GM08714 (cell line): Measurements from ENCODE around the gene RING1.

Experiments used
- H3K4me3 ChIP-seq: fragments of 200-500 bp; sonication (Bioruptor generic); 2 replicates; pipeline ENCODE4 v1.5.1; 2014; ENCODE audit warnings: mild to moderate bottlenecking, low read length, inconsistent platforms
- ZNF274 ChIP-seq: IDR thresholded peaks from 2 replicates; pipeline ENCODE4 v1.6.1; 2012; ENCODE audit warnings: mild to moderate bottlenecking, low read depth, low read length

The RING1 gene

DNA sequence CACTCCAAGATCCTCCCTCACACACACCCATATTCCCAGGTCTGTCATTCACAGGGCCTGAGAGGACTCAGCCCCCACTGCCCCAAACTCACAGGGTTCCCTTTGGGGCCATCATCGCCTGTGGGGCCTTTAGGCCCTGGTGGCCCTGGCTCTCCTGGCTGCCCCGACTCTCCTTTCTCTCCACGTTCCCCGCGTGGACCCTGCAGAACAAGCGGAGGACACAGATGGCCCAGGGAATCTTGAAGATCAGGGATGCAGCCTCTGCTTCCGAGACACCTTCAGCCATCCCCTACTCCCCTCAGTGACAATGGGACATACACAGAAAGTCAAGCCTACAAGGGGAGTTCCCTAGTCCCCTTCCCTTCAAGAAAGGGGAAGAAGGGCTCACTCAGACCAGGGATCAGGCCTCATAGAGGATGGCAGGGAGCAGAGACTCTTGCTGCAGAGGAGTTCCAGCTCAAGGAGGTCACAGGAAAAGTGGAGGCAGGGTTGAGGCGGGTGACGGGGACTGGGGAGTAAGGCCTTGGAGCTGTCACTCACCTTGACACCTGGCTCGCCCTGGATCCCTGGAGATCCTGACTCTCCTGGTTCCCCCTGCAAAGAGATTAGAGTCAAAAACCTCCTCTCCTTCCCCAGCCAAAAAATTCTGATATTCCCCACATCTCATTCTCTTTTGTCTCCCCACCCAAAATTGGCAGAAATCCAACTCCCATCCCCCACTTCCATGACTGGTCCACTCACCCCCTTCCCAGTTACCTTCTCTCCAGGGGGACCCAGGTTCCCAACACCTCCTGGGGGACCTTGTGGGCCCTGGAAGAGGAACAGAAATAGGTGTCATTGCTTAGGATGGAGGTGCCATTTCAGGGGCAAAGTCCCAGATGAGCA lies 38.8 kb upstream of the RING1 start:
- no peak for TF ChIP-seq ZNF274
- no peak overlapping the region for H3K4me3 ChIP-seq

DNA sequence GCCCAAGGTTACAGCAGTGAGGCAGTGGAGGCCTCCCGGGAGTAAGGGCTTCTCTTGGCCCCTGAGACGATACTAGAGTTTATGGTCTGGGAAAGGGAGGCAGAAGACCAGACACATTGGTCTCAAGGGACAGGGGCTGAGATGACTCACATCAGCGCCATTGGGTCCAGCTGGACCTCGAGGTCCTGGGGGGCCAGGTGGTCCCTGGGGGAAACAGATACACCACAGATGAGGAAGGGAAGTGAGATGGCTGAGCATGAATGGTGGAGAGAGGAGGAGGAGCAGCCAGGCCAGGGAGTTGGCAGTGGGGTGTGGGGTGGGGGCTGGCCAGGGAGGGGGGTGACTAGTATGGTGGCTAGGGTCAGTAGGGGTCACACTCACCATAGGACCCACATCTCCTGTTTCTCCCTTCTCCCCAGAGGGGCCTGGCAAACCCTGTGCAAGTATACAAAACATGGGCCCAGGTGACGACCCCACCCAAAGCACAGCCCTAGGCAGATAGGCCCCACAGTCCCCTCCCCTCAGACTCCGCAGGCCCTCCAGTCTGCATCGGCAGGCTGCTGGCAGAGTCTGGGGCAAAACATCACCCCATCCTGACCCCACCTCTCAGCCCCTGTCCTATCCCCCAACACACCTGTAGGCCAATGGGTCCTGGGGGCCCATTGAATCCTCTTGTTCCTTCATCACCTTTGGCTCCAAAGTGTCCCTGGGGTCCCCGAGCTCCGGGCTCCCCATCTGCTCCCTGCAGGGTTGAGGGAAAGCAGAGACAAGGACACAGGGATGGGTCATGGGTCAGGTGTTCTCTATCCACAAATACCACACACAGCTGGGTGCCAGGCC lies 37.9 kb upstream of the RING1 start:
- no peak overlapping the region for H3K4me3 ChIP-seq
- no peak for TF ChIP-seq ZNF274

DNA sequence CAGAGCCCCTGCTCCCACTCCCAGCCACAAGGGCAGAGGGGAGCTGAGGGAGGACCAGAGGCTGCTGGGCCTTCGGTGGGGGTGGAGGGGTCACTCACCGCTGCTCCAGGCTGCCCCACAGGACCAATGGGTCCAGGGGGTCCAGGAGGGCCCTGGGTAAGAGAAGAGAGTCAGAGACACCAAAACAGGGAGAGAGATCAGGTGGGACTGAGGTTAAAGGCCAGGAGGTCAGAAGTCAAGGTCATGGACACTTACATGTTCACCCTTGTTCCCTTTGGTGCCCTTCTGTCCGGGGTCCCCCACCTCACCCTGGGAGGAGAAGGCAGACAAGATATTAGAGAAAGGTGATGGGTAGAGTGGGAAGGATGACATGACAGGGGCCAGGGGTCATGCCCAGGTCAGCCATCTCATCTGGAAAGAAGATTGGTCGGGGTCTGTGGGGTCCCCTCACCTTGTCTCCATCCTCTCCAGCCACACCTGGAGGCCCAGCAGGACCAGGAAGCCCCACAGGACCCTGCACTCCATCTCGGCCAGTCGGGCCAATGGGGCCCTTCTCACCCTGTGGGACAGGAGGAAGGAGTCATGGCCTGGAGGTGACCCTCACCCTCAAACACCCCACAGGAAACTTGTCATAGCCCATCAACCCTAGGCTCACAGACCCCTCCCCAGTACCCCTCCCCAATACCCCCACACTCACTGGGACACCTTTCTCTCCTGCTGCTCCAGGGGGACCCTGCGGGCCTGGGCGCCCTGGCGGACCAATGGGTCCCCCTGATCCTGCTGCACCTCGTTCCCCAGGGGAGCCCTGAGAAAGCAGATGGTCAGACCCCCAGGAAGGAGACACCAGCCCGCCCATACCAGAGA lies 37.1 kb upstream of the RING1 start:
- TF ChIP-seq ZNF274, result no peak
- no peak overlapping the region for H3K4me3 ChIP-seq

DNA sequence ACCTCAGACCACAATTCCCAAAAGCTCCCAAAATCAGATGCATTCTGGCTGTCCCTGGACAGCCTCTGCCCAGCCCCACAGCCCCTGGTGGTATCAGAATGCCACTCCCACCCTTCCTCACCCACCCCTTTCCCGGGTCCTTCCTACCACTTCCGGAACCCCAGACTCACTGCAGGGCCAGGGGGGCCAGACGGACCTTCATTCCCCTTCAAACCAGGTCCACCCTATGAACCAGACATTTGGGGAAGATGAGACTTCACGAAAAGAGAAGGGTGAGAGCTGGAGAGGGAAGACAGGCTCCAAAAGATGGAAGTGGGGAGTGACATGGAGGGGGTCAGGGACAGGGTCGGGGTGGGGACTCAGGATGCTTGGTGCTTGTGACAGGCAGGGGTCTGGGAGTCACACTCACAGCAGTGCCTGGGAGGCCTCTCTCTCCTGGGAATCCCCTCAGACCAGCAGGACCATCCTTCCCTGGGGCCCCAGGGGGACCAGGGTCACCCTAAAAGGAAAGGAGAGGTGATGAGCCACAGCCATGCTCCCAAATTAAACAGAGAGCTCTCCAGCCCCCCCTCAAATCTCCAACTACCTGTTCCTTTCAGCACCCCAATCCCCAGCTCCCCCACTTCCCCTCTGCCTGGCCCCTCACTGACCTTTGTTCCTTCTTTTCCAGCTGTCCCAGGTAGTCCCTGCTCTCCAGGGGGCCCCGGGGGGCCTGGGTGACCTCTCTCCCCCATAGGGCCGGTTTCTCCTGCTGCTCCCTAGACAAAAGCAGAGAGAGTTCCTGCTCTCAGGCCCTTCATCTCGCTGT lies 36.2 kb upstream of the RING1 start:
- H3K4me3 ChIP-seq, result no peak overlapping the region
- TF ChIP-seq ZNF274, result no peak

DNA sequence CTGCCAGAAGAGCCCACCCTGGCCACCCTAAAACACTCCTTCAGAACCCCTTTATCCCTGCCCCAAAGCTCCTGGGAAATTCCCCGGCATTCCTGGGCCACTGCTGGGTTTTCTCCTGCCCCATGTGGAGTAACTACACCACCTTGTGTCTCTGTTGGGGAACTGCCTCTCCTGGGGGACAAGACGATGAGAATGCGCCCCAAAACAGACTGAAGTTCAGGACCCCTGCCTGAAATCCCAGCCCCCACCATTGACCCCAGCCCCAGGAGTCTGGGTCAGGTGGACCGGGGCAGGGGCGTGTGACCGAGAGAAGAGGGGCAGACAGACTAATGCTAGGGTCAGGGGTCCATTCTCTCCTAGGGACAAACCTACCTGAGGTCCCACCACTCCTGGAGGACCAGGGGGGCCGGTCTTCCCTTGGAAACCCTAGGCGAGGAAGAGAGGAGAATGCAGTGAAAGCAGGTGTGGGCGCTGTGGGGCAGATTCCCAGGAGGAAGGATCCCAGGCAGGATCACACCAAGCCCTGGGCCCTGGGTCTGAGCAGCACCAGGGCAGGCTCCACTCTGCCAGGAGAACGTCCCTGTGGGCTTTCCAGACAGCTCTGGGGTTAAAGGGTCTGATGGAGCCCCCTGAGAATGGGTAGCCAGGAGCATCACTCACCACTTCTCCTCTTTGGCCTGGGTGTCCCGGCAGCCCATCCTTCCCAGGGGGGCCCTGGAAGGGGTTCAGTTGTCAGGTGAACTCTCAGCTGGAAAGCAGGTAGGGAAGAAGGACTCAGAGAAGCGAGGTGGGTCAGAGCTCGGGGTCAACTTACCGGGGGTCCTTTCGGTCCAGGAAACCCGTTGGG lies 35.4 kb upstream of the RING1 start:
- TF ChIP-seq ZNF274, result no peak
- H3K4me3 ChIP-seq, result no peak overlapping the region

DNA sequence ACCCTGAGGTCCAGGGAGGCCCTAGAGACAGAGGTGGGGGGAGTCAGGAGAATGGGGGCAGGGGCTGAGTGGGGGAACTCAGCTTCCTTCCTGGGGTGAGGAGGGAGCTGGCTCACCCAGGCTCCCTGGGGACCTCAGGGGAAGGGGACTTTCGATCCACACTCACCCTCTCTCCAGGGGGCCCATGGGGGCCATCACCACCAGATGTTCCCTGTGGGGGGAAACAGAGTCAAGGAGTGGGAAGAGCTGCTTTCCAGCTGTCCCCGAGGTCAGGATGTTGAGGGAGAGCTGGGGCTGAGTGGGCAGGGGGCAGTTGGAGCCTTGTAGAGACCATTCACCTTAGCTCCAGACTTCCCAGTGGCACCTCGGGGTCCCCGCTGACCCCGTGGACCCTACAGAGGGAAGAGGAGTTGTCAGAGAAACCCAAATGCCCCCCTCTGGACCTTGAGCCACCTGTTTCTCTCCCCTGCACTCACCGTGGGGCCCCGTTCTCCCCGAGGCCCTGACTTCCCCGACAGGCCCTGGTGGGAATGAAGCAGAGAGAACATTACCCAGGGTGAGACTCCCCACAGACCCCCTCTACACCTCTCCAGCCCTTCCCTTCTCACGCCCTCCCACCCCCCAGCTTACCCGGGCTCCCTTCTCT lies 34.6 kb upstream of the RING1 start:
- no peak for TF ChIP-seq ZNF274
- no peak overlapping the region for H3K4me3 ChIP-seq

DNA sequence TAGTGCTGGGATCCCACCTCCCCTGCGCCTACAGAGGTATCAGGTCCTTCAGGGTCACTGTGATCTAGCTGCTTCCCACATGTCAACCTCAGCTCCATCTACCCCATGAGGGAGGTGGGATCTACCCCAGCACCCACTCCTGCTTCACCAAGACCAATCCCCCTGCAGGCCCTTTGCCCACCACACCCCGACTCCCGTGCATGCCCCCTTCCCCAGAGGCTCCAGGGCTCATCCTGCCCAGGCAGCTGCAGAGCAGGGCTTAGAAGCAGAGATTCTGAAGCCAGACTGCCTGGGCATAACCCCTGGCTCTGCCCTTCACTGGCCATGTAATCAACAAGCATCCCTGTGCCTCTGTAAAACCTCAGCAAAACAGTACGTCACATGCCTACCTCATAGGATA lies 33.5 kb upstream of the RING1 start:
- H3K4me3 ChIP-seq, result no peak overlapping the region
- no peak for TF ChIP-seq ZNF274

DNA sequence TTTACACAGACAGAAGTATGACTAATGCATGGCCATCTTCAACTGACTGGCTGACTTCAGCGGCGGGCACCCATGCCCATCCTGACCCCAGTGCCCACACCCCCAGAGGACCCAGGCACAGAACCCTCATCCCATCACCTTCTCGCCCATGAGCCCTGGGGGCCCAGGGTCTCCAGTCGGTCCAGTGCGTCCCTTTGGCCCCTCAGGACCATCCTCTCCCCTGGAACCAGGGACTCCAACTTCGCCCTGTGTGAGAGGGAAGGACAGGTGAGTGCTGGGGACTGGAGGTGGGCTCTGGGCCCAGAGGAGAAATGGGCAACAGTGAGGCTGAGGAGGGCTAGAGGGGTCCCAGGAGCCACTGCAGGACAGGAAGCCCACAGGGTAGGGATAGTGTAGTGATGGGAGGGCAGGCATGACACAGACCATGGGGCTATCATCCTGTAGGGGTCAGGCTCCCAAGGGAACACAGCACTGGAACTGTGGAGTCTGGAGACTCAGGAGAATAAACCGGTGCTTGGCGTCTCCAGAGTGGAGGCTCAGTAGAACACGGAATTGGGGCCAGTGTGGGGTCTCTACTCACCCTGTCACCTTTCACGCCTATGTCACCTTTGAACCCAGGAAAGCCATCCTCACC lies 32.7 kb upstream of the RING1 start:
- no peak overlapping the region for H3K4me3 ChIP-seq
- TF ChIP-seq ZNF274, result no peak

DNA sequence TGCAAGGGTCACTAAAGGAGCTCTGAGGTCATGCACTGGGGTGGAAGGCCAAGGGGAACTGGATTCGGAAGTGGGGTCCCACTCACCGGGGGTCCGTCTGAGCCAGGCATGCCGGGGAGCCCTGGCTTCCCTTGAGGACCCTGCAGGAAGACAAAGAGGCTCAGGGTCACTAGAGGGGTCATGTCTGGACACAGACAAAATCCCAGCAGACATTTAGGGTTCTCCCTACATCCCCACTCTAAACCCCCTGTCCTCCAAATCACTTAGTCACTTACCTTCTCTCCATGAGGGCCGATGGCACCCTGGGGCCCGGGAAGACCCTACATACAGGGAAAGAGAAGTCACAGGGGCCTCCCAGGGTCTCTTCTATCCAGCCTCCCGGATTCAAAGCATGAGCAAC lies 31.4 kb upstream of the RING1 start:
- H3K4me3 ChIP-seq, result no peak overlapping the region
- no peak for TF ChIP-seq ZNF274

DNA sequence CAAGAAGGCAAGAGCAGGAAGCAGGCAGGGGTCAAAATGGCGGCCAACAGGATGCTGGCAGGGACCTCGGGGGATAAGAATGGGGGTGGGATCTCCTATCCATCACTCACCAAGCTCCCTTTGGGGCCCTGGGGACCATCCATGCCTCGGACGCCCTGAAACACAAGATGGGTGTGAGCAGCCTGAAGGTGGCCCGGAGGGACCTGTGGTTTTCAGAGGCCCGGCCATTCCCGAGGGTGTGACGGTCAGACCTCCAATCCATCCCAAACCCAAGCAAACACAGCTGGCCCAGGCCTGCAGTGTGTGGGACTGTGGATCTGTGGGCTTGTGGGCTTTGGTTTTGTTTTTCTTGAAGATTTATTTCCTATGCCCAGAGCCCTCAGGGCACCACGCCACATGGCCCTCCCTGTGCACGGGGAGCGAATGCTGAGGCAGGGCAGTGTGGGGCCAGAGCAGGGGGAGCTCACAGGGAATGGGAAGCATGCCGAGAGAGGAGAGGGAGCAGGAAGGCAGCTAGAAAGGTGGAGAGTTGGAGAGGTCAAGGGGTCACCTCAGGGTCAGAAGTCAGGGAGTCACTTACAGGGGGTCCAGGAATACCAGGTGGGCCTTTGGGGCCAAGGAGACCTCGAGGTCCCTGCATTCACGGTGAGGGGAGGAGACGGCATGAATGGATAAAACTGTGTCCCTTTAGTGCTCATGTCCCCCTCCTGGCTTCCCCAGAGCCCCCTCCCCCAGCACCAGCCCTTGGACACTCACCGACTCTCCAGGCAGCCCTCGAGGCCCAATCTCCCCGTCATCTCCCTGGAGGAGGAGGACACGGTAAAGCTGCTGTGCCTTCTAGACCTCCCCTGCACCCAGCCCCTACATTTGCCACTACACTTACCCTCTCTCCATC lies 30.5 kb upstream of the RING1 start:
- no peak for TF ChIP-seq ZNF274
- H3K4me3 ChIP-seq, result no peak overlapping the region

DNA sequence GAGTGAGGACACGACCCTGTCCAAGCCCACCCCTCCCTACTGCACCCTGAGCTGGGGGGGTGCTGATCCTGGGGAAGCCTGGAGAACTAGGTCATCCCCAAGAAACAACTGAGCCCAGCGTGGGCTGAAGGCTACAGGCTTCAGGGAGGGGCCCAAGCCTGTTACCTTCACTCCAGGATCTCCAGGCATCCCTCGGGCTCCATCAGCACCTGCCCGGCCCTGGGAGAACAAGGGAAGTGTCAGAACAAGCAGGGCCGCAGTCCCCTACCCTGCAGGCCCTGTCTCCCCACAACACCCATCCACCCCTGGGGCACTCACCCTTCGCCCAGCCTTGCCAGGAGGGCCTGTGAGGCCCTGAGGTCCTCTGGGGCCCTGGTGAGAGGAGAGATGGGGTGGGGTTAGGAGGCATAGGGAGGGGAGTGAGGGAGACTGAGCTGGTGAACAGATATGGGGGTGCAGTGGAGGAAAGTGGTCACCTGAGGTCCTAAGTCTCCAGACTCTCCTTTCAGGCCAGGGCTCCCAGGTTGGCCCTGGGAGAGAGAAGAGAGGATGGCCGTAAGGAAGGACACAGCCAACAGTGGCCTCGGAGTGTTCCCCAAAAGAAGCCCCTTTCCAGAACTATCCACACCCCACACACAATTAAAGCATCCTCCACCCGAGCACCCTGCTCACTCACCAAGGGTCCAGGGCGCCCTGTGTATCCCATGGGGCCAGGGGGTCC lies 29.4 kb upstream of the RING1 start:
- no peak for TF ChIP-seq ZNF274
- H3K4me3 ChIP-seq, result no peak overlapping the region
